Suprapubic skin (tissue), 3 donors: ENCODE measurements around the gene ETS1.

Experiments used
- EP300 ChIP-seq: sonication (generic); formaldehyde crosslinking; IDR thresholded peaks from one replicate; pipeline ENCODE4 v1.6.1; 2017; ENCODE audit warnings: antibody characterized with exemption
- POLR2A ChIP-seq, 2 donors: fragments of 450-650 bp; IDR thresholded peaks; one replicate each; pipeline ENCODE4 v1.6.1; 2017; ENCODE audit warnings: antibody characterized with exemption in 2 of 2, mild to moderate bottlenecking in 2 of 2, moderate library complexity in 2 of 2
- TF ChIP-seq, protein P1 (sequence below), 2 donors: fragments of 200-600 bp in 1 of 2; fragments of 450-650 bp in 1 of 2; sonication (generic) in 1 of 2; IDR thresholded peaks; one replicate each; pipeline ENCODE4 v1.5.1; 2016 to 2019; ENCODE audit warnings: antibody characterized with exemption in 2 of 2, mild to moderate bottlenecking in 1 of 2, moderate library complexity in 1 of 2

DNA sequence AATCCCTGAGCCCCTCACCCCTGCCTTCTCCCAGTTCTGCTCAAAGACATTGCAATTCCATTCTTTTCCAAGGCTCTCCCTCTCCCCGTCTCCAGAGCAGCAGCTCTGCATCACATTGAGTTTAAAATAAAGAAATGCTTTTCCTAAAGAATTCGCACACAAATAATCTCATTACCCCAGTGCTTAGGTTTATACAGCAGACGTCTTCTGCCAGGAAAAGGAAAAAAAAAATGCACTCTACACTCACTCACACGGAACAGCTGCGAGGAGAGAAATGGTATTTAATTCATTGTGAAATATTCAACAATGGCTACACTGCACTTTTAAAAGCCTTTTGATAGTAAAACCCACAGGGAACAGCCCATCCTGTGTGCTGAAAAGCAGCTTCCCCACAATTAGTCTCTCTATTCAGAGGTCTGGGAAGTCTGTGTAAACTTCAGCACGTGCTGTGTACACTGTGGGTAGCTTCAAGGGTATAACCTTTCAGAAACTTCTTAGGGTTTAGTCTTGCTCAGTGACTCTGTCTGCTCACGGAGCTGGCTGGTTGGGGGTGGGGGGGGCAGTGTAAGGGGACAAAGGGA lies 42.8 kb downstream of the ETS1 start:
- TF ChIP-seq, protein P1, sequence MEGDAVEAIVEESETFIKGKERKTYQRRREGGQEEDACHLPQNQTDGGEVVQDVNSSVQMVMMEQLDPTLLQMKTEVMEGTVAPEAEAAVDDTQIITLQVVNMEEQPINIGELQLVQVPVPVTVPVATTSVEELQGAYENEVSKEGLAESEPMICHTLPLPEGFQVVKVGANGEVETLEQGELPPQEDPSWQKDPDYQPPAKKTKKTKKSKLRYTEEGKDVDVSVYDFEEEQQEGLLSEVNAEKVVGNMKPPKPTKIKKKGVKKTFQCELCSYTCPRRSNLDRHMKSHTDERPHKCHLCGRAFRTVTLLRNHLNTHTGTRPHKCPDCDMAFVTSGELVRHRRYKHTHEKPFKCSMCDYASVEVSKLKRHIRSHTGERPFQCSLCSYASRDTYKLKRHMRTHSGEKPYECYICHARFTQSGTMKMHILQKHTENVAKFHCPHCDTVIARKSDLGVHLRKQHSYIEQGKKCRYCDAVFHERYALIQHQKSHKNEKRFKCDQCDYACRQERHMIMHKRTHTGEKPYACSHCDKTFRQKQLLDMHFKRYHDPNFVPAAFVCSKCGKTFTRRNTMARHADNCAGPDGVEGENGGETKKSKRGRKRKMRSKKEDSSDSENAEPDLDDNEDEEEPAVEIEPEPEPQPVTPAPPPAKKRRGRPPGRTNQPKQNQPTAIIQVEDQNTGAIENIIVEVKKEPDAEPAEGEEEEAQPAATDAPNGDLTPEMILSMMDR (IDR thresholded peaks at IDR 0.05) = no peak
- TF ChIP-seq EP300 (no peak), POLR2A (IDR thresholded peaks at IDR 0.05) (no peak)
